DMS79 (cell line): ENCODE measurements around the gene WDR59.

ENCODE experiments used
- DNase-seq: peaks from one replicate; lab custom pipeline; 2025; lab: John Stamatoyannopoulos, UW

WDR59 gene

DNA sequence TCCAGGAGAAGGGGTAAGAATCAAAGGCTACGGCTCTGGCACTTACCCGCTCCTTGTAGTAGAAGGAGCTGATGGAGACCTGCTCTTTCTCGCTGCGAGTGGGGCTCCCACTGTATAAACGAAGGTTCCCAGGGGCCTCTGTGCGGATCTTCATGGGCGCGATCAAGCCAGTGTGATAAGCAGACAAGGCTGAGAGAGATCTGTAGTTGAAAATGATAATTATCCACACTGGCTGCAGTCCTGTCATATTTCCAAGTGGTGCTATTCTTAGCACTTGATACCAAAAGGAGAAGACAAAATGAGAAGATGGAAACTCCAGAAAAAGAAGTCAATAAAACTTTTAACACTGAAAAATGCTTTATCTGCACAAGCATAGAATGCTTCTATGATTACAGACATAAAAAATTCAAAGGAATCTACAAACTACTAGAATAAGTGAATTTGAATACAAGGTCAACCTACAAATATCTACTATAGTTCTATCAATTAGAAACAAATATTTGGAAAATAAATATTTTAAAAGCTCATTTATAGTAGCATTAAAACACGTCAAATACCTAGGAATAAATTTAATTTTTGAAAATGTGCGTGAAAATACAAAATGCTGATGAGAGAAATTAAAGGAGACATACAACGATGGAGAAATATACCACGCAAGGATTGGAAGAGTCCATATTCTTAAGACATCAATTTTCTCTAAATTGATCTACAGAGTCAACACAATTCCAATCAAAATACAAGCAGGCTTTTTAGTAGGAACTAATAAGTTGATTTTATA, 80.8 kb downstream of the WDR59 start:
- no peak for DNase-seq

DNA sequence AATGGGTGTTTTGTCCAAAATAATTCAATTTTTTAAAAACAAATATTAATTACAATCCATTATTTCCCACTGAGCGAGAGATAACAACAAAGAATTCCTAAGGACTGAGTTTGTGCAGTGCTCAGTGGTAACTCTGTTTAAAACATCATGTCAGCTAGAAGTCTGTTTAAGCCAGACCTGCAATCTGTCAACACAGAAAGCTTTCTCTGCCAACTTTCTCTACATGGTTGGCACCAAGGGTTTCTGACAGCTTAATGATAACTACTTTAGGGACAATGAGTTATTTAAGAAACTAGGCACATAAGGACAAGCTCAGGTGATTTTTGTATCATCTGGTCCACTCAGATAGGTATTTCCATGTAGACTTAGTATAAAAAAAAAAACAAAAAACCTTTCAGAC, 81.8 kb downstream of the WDR59 start:
- no peak for DNase-seq

DNA sequence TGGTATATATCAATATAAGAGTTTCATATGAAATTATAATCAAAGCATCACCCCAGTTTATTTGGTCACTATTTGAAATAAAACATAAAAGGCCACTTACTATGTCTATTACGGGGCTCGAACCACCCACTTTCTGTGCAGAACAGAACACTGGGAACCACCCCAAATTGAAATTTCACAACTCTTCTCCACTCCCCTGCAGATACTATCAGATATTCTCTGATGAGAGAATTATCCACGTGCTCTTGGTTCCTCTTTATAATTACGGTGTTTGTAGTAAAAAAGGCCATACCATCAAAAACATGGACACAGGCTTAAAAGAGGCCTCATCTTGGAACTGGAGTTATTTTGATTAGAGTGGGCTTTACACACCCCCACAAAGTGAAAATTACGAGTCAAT, 82.8 kb downstream of the WDR59 start:
- DNase-seq = no peak

DNA sequence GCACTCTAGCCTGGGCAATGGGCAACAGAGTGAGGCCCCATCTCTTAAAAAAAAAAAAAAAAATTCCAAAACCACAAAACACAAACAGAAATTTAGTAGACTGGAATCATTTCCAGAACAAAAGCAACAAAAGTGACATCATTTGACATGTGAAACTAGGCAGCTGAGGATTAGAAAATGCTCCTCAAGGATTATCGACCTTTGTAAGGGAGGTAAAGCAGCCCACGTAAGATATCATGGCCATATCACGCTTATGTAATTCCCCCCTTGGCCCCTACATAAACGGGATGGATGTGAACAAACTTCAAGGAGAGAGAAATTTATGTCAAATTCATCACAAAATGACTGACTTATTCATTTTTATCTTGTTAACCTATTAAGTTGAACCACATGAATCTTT, 83.3 kb downstream of the WDR59 start:
- DNase-seq = no peak

- DNase-seq = no peak
Measured at GRCh38 chr16:74899816-74900215, 85.1 kb downstream of the WDR59 start.

DNA sequence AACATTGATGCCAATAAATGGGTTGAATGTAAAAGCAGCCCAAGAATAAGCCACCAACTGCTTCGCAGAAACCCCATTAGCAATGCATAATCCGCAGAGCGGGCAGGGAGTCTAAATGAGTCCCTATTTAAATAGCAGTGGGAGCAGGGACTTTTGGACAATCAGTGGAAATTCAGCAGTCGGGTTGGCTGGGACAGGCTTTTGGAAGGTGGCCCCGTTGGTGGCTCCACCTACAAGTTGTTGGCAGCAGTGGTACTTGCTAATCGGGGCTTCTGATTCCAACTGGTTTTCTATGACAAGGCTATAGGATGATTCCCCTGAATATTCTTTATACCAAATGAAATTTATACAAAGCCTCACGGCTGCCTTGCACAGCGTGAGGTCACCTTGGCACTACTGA, 86.3 kb downstream of the WDR59 start:
- no peak for DNase-seq

- no peak for DNase-seq
Measured at GRCh38 chr16:74896389-74897370, 88.2 kb downstream of the WDR59 start.

GRCh38 chr16:74893541-74893940, 91.4 kb downstream of the WDR59 start:
- no peak for DNase-seq

DNA sequence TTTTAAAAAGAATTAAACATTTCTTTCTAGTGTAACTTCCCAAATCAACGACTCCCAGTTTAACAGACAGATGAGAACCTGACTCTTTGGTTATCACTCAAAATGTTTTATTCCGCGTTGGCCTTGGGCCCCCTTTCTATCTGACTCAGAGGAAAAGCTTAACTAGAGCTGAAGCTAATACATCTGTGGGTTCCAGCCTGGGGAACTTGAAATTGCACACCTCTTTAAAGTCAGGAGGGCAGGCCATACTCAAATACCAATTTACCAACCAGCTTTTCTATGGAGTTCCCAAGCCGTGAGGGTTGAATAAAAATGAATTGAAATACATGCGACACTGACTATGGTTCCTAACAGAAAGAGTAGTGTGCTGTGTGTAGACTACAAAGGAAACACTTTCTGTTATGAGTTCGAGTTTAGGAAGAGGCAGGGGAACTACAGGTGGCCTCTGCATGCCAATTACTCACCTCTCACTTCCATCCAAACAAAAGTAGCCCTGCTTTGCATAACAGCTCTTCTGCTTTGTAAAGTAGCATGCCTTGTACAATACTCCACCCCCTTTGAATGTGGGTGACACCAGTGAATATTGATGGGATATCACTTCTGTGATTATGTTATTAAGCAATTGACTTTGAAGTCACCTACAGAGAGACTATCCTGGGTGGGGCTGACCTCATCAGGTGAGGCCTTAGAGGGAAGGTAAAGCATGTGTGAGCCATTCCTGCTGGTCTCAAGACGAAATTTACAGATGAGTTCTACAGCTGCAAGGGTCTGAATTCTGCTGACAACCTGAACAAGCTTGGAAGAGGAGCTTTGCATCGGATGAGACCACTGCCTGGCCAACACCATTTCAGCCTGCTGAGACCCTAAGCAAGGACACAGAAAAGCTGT, 92.1 kb downstream of the WDR59 start:
- DNase-seq = no peak

- DNase-seq = no peak
Measured at GRCh38 chr16:74888888-74889287, 96.0 kb downstream of the WDR59 start.

DNA sequence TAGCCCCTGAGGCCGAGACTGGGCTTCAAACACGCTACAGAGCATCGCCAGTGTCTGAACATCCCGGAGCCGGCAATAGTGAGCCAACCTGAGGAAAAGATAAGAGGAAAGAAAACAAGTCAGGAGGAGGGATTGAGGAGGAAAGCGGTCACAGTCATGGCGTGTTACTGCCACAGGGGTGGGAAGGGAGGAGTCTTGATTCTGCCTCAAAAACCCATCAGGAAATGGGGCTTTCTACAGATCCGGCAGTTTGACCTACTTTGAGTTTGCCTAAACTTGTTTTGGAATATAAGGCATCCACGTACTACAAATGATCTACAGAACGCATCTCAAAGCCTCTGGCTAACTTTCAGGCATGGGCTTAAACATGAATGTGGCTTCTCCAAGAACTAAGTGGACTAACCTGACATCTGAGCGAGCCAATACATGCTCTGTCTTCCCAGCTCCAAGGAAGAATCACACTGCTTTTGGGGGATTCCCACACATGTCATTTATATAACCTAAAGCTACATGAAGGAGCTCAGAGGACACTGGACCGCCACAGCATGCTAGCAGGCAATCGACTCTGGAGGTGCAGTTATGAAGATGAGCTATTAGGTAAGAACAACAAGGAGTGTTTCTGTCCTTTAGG, 96.6 kb downstream of the WDR59 start:
- no peak for DNase-seq

- no peak for DNase-seq
Measured at GRCh38 chr16:74887084-74887483, 97.8 kb downstream of the WDR59 start.

DNA sequence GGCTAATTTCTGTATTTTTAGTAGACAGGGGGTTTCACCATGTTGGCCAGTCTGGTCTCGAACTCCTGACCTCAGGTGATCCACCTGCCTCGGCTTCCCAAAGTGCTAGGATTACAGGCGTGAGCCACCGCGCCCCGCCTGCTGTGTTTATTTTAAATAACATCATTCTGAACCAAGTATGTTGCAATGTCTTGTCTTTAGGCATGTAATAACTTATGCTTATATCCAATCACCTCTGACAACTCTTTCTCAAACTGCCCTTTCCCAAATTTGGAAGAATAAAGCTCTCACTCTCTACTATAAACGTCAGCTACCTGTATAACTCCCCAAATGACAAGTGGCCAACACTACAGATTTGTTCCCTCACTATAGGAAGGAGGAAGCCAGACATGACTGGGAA, 107.2 kb downstream of the WDR59 start:
- no peak for DNase-seq

GRCh38 chr16:74874912-74875546, 109.9 kb downstream of the WDR59 start:
- no peak for DNase-seq

GRCh38 chr16:74874123-74874522, 110.8 kb downstream of the WDR59 start:
- no peak for DNase-seq

- no peak for DNase-seq
Measured at GRCh38 chr16:74872302-74872701, 112.6 kb downstream of the WDR59 start.

GRCh38 chr16:74871608-74872007, 113.3 kb downstream of the WDR59 start:
- no peak for DNase-seq

GRCh38 chr16:74868501-74868900, 116.4 kb downstream of the WDR59 start:
- DNase-seq = no peak

GRCh38 chr16:74868035-74868434, 116.9 kb downstream of the WDR59 start:
- no peak for DNase-seq

DNA sequence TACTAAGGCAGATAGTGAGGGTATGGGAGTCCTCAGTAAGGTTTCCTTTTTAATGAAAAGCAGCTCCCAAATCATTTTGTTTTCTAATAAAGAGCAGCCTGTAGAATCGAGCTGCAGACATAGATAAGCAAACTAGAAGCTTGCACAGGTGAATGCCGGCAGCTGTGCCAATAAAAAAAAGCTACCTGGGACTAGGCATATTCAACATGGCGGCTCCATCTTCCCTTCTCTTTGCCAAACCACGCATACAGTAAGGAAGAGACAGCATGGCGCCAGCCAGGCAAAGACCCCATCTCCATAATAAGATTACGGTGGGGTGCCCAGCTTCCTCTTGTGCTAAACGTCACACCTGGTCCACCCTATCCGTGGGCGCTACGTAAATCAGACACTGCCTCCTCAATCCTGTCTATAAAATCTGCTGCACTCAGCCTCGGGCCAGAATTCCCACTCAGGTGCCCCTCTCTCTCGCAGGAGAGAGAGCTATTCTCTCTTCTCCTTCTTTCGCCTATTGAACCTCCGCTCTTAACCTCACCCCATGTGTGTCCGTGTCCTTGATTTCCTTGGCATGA, 117.6 kb downstream of the WDR59 start:
- no peak for DNase-seq
